Liver (tissue), 9 donors: ENCODE data around the gene PRKACG. TPM values are rescaled to one million over a fixed set of nuclear protein-coding genes. Genes with fewer than 3 reads are reported as not detected.

ENCODE experiments used
- DNase-seq: peaks from one replicate; pipeline ENCODE4 v3.0.0-alpha.2; 2017; ENCODE audit warnings: low spot score
- H3K27ac ChIP-seq, 2 donors: one replicate each; pipeline ENCODE4 v1.7.0; 2013; ENCODE audit warnings: inconsistent platforms in 2 of 2, low read length in 2 of 2, control low read depth in 1 of 2, low read depth in 1 of 2, mild to moderate bottlenecking in 1 of 2
- H3K27me3 ChIP-seq, 4 donors: one replicate each; pipeline versions ENCODE4 v1.6.1 to v1.7.0; 2013; ENCODE audit warnings: low read length in 3 of 4, inconsistent platforms in 1 of 4, mild to moderate bottlenecking in 1 of 4, moderate library complexity in 1 of 4; ENCODE audit not compliant: control insufficient read depth in 4 of 4, insufficient read depth in 4 of 4
- H3K36me3 ChIP-seq, 4 donors: one replicate each; pipeline versions ENCODE4 v1.6.1 to v1.7.0; 2013; ENCODE audit warnings: low read length in 3 of 4, mild to moderate bottlenecking in 3 of 4, low read depth in 1 of 4, moderate library complexity in 1 of 4; ENCODE audit not compliant: control insufficient read depth in 4 of 4, insufficient read depth in 3 of 4
- H3K4me1 ChIP-seq, 4 donors: one replicate each; pipeline versions ENCODE4 v1.6.1 to v1.7.0; 2013; ENCODE audit warnings: low read length in 3 of 4, mild to moderate bottlenecking in 3 of 4, moderate library complexity in 1 of 4; ENCODE audit not compliant: control insufficient read depth in 4 of 4, insufficient read depth in 4 of 4
- H3K4me3 ChIP-seq, 3 donors: one replicate each; pipeline versions ENCODE4 v1.6.1 to v1.7.0; 2013; ENCODE audit warnings: low read length in 3 of 3, control low read depth in 1 of 3, low read depth in 1 of 3, mild to moderate bottlenecking in 1 of 3
- H3K9ac ChIP-seq, 2 donors: one replicate each; pipeline ENCODE4 v1.7.0; 2013; ENCODE audit warnings: low read length in 2 of 2, mild to moderate bottlenecking in 2 of 2, moderate library complexity in 2 of 2, control low read depth in 1 of 2, low read depth in 1 of 2
- H3K9me3 ChIP-seq, 4 donors: one replicate each; pipeline versions ENCODE4 v1.6.1 to v1.7.0; 2013; ENCODE audit warnings: low read length in 3 of 4; ENCODE audit not compliant: control insufficient read depth in 4 of 4
- EGR1 ChIP-seq, 2 donors: IDR thresholded peaks; 2 replicates each; pipeline ENCODE4 v1.6.1; 2016 to 2018; ENCODE audit warnings: antibody characterized with exemption in 2 of 2, low read depth in 2 of 2
- FOXA1 ChIP-seq: IDR thresholded peaks from 2 replicates; pipeline ENCODE4 v1.6.1; 2016; ENCODE audit warnings: antibody characterized with exemption
- FOXA2 ChIP-seq: IDR thresholded peaks from 2 replicates; pipeline ENCODE4 v1.6.1; 2016; ENCODE audit warnings: antibody characterized with exemption
- HNF4A ChIP-seq, 2 donors: conservative IDR thresholded peaks; 2 replicates each; pipeline ENCODE4 v1.6.1; 2016; ENCODE audit warnings: antibody characterized with exemption in 2 of 2, mild to moderate bottlenecking in 2 of 2
- HNF4G ChIP-seq: IDR thresholded peaks from 2 replicates; pipeline ENCODE4 v1.6.1; 2016; ENCODE audit warnings: antibody characterized with exemption
- JUND ChIP-seq, 2 donors: IDR thresholded peaks; 2 replicates each; pipeline ENCODE4 v1.6.1; 2016; ENCODE audit warnings: antibody characterized with exemption in 2 of 2
- REST ChIP-seq: IDR thresholded peaks from 2 replicates; pipeline ENCODE4 v1.6.1; 2016; ENCODE audit warnings: antibody characterized with exemption, mild to moderate bottlenecking
- SP1 ChIP-seq: IDR thresholded peaks from 2 replicates; pipeline ENCODE4 v1.6.1; 2018; ENCODE audit warnings: antibody characterized with exemption, mild to moderate bottlenecking
- TAF1 ChIP-seq: conservative IDR thresholded peaks from 2 replicates; pipeline ENCODE4 v1.6.1; 2016; ENCODE audit warnings: antibody characterized with exemption, mild to moderate bottlenecking
- YY1 ChIP-seq: IDR thresholded peaks from 2 replicates; pipeline ENCODE4 v1.6.1; 2016; ENCODE audit warnings: antibody characterized with exemption, mild to moderate bottlenecking
- WGBS: extraction: QIAGEN DNeasy Blood & Tissue Kit; methylation state at CpG from one replicate; pipeline ENCODE4 v1.1.7; 2013; 5-methylcytosine and 5-hydroxymethylcytosine counted together
- polyA plus RNA-seq, 2 donors: library from polyadenylated mRNA; stranded (reverse) in 1 of 2; unstranded in 1 of 2; fragments of 200-250 nt in 1 of 2; fragments of >200 nt in 1 of 2; fragmentation: Nextera tagmentation in 1 of 2; extraction: Ambion mirVana in 1 of 2; gene quantifications; one replicate each; pipeline versions ENCODE4 v1.2.1 to v1.2.3, GENCODE V29; 2013 to 2015
- total RNA-seq, 2 donors: library from RNA; depleted of rRNA; stranded (reverse); fragments of >200 nt; gene quantifications; one replicate each; pipeline ENCODE4 v1.2.3, GENCODE V29; 2014
- TF ChIP-seq, protein P1 (sequence below): IDR thresholded peaks from 2 replicates; pipeline ENCODE4 v1.6.1; 2016; ENCODE audit warnings: antibody characterized with exemption
- TF ChIP-seq, protein P2 (sequence below): fragments of 150-350 bp; IDR thresholded peaks from 2 replicates; pipeline ENCODE4 v1.5.1; 2017; ENCODE audit warnings: improper control_type of control experiment, low read depth, low read length; ENCODE audit not compliant: missing input control
- TF ChIP-seq, protein P3 (sequence below): IDR thresholded peaks from 2 replicates; pipeline ENCODE4 v1.6.1; 2016; ENCODE audit warnings: antibody characterized with exemption
- donor health status: healthy.
- donor health status: healthy.
- donor health status: healthy.
- donor health status: healthy.
- donor health status: healthy.

Gene PRKACG
- total and polyA plus RNA-seq, 4 donors = not detected

DNA sequence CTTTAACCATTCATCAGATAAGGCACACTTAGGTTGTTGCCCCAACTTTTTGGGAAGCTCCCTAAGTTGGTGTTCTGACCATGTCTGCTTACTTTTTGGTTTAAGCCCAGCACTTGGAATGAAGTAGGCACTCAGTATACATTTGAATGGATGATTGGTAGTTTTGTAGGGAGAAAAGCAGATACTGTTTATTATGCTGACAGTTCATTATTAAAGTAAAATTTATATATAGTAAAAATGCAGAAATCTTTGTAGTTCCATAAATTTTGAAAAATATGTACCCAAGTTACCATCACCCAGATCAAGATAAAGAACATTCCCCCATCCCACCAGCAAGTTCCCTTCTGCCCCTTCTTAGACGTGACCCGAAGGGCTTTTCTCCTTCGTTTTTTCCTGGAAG, 35.4 kb downstream of the PRKACG start:
- DNase-seq = no peak
- WGBS = 79% methylated on average over 3 of the region's 3 CpGs
- Histone ChIP-seq H3K27me3 (no peaks in the 10 kb centered on the region), H3K9me3 (no peaks in the 10 kb centered on the region), H3K27ac (no peak overlapping the region), H3K36me3 (no peaks in the 10 kb centered on the region), H3K4me1 (no peaks in the 10 kb centered on the region), H3K4me3 (no peak overlapping the region), H3K9ac (no peak overlapping the region)
- TF ChIP-seq, protein P1, sequence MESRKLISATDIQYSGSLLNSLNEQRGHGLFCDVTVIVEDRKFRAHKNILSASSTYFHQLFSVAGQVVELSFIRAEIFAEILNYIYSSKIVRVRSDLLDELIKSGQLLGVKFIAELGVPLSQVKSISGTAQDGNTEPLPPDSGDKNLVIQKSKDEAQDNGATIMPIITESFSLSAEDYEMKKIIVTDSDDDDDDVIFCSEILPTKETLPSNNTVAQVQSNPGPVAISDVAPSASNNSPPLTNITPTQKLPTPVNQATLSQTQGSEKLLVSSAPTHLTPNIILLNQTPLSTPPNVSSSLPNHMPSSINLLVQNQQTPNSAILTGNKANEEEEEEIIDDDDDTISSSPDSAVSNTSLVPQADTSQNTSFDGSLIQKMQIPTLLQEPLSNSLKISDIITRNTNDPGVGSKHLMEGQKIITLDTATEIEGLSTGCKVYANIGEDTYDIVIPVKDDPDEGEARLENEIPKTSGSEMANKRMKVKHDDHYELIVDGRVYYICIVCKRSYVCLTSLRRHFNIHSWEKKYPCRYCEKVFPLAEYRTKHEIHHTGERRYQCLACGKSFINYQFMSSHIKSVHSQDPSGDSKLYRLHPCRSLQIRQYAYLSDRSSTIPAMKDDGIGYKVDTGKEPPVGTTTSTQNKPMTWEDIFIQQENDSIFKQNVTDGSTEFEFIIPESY = no peak
- TF ChIP-seq FOXA2 (no peak), YY1 (no peak), TAF1 (no peak), FOXA1 (no peak), JUND (IDR thresholded peaks at IDR 0.05) (no peak), HNF4A (conservative IDR thresholded peaks at IDR 0.05) (no peak), REST (no peak), EGR1 (IDR thresholded peaks at IDR 0.05; ENCODE audit: low read depth in 2 of 2) (no peak), HNF4G (no peak)
- TF ChIP-seq, protein P2, sequence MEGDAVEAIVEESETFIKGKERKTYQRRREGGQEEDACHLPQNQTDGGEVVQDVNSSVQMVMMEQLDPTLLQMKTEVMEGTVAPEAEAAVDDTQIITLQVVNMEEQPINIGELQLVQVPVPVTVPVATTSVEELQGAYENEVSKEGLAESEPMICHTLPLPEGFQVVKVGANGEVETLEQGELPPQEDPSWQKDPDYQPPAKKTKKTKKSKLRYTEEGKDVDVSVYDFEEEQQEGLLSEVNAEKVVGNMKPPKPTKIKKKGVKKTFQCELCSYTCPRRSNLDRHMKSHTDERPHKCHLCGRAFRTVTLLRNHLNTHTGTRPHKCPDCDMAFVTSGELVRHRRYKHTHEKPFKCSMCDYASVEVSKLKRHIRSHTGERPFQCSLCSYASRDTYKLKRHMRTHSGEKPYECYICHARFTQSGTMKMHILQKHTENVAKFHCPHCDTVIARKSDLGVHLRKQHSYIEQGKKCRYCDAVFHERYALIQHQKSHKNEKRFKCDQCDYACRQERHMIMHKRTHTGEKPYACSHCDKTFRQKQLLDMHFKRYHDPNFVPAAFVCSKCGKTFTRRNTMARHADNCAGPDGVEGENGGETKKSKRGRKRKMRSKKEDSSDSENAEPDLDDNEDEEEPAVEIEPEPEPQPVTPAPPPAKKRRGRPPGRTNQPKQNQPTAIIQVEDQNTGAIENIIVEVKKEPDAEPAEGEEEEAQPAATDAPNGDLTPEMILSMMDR = no peak

GRCh38 chr9:68978066-68978465, 35.8 kb downstream of the PRKACG start:
- H3K4me3 ChIP-seq = no peak overlapping the region
- no peak overlapping the region for H3K9ac ChIP-seq
- H3K27ac ChIP-seq = no peak overlapping the region
- no peaks in the 10 kb centered on the region for H3K9me3 ChIP-seq
- whole genome bisulfite sequencing = 87% methylated on average over 4 of the region's 4 CpGs
- no peaks in the 10 kb centered on the region for H3K4me1 ChIP-seq
- H3K36me3 ChIP-seq = no peaks in the 10 kb centered on the region
- no peak for TF ChIP-seq EGR1 (IDR thresholded peaks at IDR 0.05; ENCODE audit: low read depth in 2 of 2)
- no peak for TF ChIP-seq FOXA1
- TF ChIP-seq, protein P2 = no peak
- TF ChIP-seq SP1 = no peak
- no peak for TF ChIP-seq YY1
- TF ChIP-seq, protein P3, sequence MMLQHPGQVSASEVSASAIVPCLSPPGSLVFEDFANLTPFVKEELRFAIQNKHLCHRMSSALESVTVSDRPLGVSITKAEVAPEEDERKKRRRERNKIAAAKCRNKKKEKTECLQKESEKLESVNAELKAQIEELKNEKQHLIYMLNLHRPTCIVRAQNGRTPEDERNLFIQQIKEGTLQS = no peak
- no peaks in the 10 kb centered on the region for H3K27me3 ChIP-seq
- DNase-seq = no peak
